ENCODE measurements around the gene NCOA7.

Gene NCOA7

DNA sequence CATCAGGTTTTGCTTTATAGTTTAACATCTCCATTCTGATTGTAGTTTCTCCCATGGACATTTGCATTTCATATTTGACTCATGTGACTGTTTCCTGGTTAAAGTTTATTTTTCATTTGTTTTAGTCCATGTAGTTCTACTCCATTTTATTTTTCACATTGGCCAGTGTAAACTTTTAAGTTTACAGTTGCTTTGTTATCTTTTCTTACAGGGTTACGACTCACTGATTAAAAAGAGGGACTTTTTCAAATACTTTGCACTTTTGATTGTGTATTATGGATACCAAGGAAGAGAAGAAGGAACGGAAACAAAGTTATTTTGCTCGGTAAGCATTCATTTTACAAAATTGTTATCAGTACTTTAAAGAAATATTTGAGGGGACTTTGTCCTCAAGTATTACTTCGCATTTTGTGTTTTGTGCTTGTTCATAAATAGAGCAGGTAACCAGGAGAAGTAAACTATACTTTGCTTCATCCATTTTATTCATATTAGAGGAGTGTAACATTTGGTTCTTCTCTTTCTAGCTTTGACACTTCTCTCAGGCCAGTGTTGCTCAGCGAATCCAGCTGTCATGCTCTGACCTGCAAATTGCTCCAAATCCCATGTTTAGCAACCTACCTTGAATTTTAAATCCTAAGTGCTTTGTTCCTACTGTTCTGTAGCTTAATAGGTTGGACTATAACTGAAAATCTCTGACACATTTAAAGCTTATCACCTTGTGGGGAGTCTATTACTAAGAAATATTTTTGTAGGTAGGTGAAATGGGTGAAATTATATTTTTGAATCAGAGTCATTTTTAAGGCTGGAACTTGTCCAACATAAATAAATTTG is 24.5 kb downstream of the NCOA7 start:
- no peak for DNase-seq (ENCODE audit: low read depth)

DNA sequence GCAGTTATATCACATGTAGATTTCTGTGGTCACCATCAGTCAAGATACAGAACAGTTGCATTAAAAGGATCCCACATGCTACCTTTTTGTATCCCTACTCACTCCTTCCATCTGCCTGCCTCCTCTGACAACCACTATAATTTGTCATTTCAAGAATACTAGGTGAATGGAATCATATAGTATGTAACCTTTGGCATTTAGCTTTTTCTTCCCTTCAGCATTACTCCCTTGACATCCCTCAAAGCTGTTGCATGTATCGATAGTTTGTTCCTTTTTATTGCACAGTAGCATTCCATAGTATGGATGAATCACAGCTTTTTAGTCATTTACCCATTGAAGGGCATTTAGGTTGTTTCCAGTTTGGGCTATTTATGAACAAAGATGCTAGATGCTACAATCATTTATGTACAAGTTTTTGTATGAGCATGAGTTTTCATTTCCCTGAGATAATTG is 26.1 kb downstream of the NCOA7 start:
- DNase-seq (ENCODE audit: low read depth) = no peak

DNA sequence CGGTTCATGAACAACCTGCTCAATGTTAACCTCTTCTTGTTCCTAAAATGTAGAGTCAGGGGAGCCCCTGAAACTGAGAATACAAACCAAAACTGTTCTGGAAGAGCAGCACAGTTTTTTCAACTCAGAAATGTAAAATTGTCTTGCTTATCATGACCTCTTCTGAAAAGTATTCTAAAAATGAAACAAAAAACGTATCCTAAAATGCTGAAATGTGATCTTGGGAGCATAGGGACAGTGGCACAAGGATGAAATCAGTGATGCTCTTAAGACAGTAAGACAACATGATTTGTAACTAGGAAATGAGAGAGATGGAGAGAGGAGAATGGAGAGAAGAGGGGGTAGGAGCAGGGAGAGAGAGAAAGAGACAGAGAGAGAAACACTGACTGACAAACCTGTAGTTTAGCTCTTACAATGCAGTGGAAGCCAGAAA is 27.5 kb downstream of the NCOA7 start:
- no peak for DNase-seq (ENCODE audit: low read depth)

- no peak for DNase-seq (ENCODE audit: low read depth)
Measured at GRCh38 chr6:125818772-125819260, 28.1 kb downstream of the NCOA7 start.

DNA sequence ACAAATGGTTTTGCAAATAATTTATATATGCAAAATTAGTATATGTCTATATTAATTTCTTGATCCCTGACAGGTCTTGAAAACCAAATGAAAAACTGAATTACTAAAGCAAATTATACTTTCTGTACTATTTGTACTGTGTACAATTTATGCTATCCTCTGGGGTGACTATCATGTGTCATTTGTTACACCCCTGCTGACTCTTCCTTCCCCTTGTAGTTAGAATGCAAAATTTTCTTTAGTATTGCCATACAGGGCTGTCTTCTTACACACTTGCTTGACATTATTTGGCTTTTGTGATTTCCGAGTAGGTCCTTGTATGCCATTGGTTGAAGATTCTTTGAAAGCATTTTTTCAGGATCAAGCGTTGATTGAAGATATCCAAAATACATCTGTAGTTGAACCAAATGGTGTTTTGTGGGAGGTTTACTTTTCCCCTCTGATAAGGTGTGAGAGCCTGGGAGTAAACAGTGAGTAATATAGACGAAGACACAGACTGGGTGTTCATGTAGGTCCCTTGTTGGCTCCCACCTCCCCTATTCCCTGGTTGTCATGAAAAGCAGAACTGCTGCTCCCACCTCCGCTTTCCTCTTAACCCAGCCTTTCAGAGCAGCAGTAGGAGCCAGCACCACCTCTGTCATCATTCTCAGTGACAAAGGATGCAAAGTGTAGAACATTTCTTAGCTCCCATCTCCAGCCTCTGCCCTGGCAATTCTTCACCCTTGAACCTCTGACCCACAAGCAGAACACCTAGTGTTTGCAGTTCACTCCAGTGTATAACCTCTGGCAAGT is 29.0 kb downstream of the NCOA7 start:
- no peak for DNase-seq (ENCODE audit: low read depth)

DNA sequence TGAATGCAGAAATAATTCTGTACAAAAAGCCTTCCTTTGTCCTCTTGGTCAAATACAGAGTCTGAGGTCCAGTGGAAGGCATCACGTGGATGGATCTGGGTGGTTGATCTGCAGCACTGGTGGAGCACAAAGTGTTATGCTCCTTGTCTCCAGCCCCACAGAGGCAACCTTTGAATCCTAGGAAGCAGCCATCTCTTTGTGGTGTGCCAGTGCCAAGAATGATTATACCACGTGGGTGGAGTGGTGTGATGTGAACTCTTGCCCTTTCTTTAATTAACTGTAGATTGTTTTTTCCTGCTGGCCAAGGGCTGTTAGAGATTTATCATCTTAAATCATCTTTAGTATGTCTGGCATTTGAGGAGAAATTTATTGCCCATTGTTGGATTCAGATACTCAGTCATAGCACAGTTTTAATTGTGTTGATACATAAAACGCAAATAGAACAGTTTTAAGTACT is 31.1 kb downstream of the NCOA7 start:
- no peak for DNase-seq (ENCODE audit: low read depth)

- no peak for DNase-seq (ENCODE audit: low read depth)
Measured at GRCh38 chr6:125823180-125823579, 32.4 kb downstream of the NCOA7 start.

DNA sequence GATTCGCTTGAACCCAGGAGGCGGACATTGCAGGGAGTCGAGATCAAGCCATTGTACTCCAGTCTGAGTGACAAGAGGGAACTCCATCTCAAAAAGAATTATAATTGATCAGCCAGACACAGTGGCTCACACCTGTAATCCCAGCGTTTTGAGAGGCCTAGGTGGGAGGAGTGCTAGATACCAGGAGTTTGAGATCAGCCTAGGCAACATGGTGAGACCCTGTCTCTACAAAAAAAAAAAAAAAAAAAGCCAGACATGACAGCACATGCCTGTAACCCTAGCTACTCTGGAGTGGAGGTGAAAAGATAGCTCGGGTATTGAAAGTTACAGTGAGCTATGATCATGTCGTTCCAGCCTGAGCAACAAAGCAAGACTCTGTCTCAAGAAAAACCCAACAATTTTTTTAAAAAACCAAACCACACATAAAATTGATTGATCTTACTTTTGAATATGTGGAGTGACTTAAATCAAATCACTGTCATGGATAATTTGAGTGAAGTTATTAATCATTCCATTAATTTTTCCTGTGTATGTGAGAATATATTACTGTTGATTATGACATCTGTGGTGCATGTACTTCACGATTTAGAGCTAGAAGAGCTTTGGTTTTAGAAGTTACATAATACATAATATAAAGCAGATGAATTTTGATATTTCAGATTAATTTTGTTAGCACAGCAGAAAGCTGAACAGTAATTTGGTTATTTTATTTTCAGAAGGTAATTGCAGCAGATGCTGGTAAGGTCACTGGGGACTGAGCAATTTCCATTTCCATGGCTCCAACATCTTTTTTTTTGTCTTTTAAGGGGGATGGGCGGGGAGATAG is 34.4 kb downstream of the NCOA7 start:
- DNase-seq (ENCODE audit: low read depth) = no peak

GRCh38 chr6:125826695-125827463 is 36.1 kb downstream of the NCOA7 start:
- no peak for DNase-seq (ENCODE audit: low read depth)

DNA sequence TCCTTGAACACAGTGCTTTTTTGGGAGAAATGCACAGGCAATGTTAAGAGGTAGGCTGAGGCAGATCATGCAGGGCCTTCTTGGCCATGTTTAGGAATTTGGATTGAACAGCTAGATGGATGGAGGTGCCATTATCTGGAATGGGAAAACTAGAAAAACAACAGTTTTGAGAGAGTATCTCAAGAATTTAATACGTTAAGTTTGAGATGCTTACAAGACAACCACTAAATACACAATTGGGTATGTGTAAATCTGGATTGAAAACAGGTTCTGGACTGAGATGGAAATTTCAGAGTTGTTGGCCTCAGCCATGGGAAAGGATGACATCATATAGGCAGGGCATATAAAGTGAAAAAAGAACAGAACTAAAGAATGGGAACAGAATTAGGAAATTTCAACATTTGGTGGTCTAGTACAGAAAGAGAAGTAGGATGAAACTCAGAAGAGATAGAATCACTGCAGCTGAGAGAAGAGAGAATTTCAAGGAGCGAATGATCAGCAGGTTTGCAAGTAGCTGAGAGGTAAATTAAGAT is 37.1 kb downstream of the NCOA7 start:
- no peak for DNase-seq (ENCODE audit: low read depth)

DNA sequence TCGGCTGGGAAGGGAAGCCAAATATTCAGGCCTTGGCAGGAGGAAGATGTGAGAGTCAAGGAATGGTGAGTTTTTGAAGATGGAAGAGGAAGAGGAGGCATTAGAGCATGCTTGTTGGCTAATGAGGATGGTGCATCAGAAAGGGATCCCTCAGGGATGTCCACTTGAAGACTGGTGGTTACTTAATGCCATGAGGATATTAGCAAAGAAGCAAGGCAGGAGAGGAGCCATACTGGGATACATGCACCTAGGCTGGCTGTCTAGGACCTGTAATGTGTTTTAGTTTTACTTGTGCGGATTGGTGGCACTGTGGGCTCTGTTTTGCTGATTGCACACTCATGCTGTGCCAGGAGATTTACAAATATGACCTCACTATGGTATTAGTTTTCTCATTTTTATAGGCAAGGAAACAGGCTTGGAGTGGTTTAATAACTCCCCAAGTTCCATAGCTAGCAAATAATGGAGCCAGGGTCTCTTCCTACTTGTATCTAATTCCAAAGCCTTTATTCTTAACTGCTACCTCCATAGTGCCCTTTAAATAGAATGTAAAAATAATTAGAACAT is 37.8 kb downstream of the NCOA7 start:
- no peak for DNase-seq (ENCODE audit: low read depth)

GRCh38 chr6:125829433-125829832 is 38.7 kb downstream of the NCOA7 start:
- no peak for DNase-seq (ENCODE audit: low read depth)

- DNase-seq (ENCODE audit: low read depth) = no peak
Measured at GRCh38 chr6:125831659-125832058, 40.9 kb downstream of the NCOA7 start.

DNA sequence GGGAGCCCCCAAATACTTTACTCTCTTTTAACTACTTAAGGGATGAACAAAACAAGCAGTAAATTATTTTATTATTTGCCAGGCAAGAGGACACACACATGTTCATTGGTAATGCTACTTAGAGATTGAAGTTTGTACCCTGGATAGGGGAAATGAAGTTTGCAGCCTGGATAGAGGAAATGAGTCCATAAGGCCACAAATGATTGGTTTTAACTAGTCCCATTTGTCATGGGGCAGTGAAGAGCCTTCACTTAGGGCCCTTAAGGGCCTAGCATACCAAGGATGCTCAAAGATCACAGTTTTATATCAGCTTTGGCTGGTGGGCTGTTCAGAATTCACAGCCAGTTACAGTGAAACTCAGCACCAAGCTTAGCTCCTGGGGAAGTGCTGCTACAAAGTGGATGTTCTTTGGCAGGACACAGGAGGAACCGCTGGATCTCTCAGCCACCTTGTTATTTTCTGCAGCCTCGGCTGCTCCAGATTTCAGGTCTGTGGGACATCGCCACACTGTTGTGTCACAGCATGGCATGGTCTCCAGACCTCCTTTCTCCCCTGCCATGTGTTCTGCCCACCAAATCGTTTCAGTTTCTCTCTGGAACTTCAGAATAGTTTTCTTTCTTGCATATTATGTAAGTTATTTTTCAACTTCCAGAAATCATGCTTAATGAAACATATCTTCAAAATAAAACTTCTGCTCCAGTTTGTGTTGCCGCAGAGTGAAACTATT is 41.8 kb downstream of the NCOA7 start:
- no peak for DNase-seq (ENCODE audit: low read depth)

- DNase-seq (ENCODE audit: low read depth) = no peak
Measured at GRCh38 chr6:125834348-125834747, 43.6 kb downstream of the NCOA7 start.

DNA sequence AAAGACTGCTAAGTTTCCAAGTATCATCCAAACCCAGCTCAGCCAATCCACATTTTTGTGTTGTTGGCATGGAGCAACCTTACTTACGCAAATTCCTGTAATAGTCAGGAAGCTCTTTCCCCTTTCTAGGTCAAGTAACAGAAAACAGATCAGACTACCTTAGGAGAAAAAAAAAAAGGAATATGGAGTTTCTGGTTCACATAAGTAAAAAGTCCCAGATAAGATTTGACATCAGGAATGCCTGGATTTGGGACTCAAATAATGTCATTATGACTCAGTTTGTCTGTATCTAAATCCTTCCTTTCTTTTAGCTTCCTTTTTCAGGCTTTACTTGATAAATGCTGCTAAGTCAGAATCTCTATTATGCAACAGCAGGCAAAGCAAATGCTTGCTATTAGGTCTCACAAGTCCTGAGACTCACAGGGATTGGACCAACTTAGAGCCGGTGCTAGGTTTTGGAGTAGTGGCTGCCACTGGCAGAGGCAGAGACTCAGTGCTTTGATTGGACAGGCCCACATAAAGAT is 44.5 kb downstream of the NCOA7 start:
- no peak for DNase-seq (ENCODE audit: low read depth)

- DNase-seq (ENCODE audit: low read depth) = no peak
Measured at GRCh38 chr6:125836466-125836865, 45.7 kb downstream of the NCOA7 start.

GRCh38 chr6:125839471-125839870 is 48.7 kb downstream of the NCOA7 start:
- no peak for DNase-seq (ENCODE audit: low read depth)

DNA sequence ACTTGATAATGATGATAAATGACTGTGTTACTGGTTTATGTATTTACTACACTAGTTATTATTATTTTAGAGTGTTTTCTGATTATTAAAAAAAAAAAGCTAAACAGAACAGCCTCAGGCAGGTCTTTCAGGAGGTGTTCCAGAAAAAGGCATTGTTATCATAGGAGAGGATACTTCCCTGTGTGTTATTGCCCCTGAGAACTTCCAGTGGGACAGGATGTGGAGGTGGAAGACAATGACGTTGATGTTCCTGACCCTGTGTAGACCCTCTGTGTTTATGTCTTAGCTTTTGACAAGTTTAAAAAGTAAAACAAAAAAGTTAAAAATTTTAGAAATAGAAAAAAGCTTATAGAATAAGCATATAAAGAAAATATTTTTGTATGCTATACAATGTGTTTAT is 49.1 kb downstream of the NCOA7 start:
- no peak for DNase-seq (ENCODE audit: low read depth)

All from stimulated activated CD8-positive, alpha-beta memory T cell treated with anti-CD3 and anti-CD28 coated beads, Interleukin-12 subunit alpha, Interleukin-12 subunit beta, amount 100 ng/mL, for 1 hour (primary cell).